Stimulated activated memory B cell treated with anti-CD40 and anti-IgM and Interleukin-4, amounts not matched to agents 10 μg/mL and 1 μg/mL and 100 μg/mL, for 72 hours (primary cell): Measurements from ENCODE around the gene NTNG1.

Source experiments
- ATAC-seq: fragments of 150-1000 bp; cut with Tn5 transposase; 2 replicates; pipeline ENCODE4 v1.10.0; 2021
- H3K27ac Mint-ChIP-seq: one replicate; pipeline ENCODE4 v1.8.0; 2022; ENCODE audit warnings: mild to moderate bottlenecking, mixed read lengths
- H3K27me3 Mint-ChIP-seq: one replicate; pipeline ENCODE4 v1.8.0; 2022; ENCODE audit warnings: mixed read lengths
- H3K36me3 Mint-ChIP-seq: one replicate; pipeline ENCODE4 v1.8.0; 2022; ENCODE audit warnings: mixed read lengths
- H3K4me1 Mint-ChIP-seq: one replicate; pipeline ENCODE4 v1.8.0; 2022; ENCODE audit warnings: mixed read lengths
- H3K4me3 Mint-ChIP-seq: one replicate; pipeline ENCODE4 v1.8.0; 2022; ENCODE audit warnings: mild to moderate bottlenecking, moderate library complexity, mixed read lengths
- H3K9me3 Mint-ChIP-seq: one replicate; pipeline ENCODE4 v1.8.0; 2022; ENCODE audit warnings: mixed read lengths

NTNG1 gene

GRCh38 chr1:107293901-107294613, 153.2 kb downstream of the NTNG1 start:
- no peaks in the 10 kb centered on the region for H3K27me3 Mint-ChIP-seq
- H3K4me1 Mint-ChIP-seq = no peaks in the 10 kb centered on the region
- H3K9me3 Mint-ChIP-seq = no peaks in the 10 kb centered on the region
- H3K27ac Mint-ChIP-seq = no peak overlapping the region
- H3K4me3 Mint-ChIP-seq = no peak overlapping the region
- H3K36me3 Mint-ChIP-seq = no peaks in the 10 kb centered on the region
- no peak for ATAC-seq

- Mint-ChIP-seq H3K27me3 (no peaks in the 10 kb centered on the region), H3K9me3 (no peaks in the 10 kb centered on the region), H3K27ac (no peak overlapping the region), H3K4me1 (no peaks in the 10 kb centered on the region), H3K4me3 (no peak overlapping the region), H3K36me3 (no peaks in the 10 kb centered on the region)
- ATAC-seq = no peak
Observed at GRCh38 chr1:107294686-107295085, 153.8 kb downstream of the NTNG1 start.

GRCh38 chr1:107297681-107298080, 156.8 kb downstream of the NTNG1 start:
- Mint-ChIP-seq H3K36me3 (no peaks in the 10 kb centered on the region), H3K9me3 (no peaks in the 10 kb centered on the region), H3K4me3 (no peak overlapping the region), H3K4me1 (no peaks in the 10 kb centered on the region), H3K27ac (no peak overlapping the region), H3K27me3 (no peaks in the 10 kb centered on the region)
- ATAC-seq = no peak

GRCh38 chr1:107298526-107298925, 157.7 kb downstream of the NTNG1 start:
- no peak for ATAC-seq
- no peak overlapping the region for H3K4me3 Mint-ChIP-seq
- no peak overlapping the region for H3K27ac Mint-ChIP-seq
- no peaks in the 10 kb centered on the region for H3K36me3 Mint-ChIP-seq
- no peaks in the 10 kb centered on the region for H3K27me3 Mint-ChIP-seq
- no peaks in the 10 kb centered on the region for H3K9me3 Mint-ChIP-seq
- H3K4me1 Mint-ChIP-seq = no peaks in the 10 kb centered on the region

GRCh38 chr1:107299521-107299920, 158.7 kb downstream of the NTNG1 start:
- H3K4me1 Mint-ChIP-seq = no peaks in the 10 kb centered on the region
- no peak for ATAC-seq
- H3K27ac Mint-ChIP-seq = no peak overlapping the region
- no peaks in the 10 kb centered on the region for H3K9me3 Mint-ChIP-seq
- H3K27me3 Mint-ChIP-seq = no peaks in the 10 kb centered on the region
- no peaks in the 10 kb centered on the region for H3K36me3 Mint-ChIP-seq
- H3K4me3 Mint-ChIP-seq = no peak overlapping the region

- no peaks in the 10 kb centered on the region for H3K9me3 Mint-ChIP-seq
- H3K36me3 Mint-ChIP-seq = peaks cover 4% of the 10 kb centered on the region
- H3K27ac Mint-ChIP-seq = no peak overlapping the region
- no peak overlapping the region for H3K4me3 Mint-ChIP-seq
- H3K27me3 Mint-ChIP-seq = no peaks in the 10 kb centered on the region
- H3K4me1 Mint-ChIP-seq = peaks cover 8% of the 10 kb centered on the region
- no peak for ATAC-seq
Observed at GRCh38 chr1:107309962-107310361, 169.1 kb downstream of the NTNG1 start.

GRCh38 chr1:107315652-107316051, 174.8 kb downstream of the NTNG1 start:
- H3K4me3 Mint-ChIP-seq = no peak overlapping the region
- no peak for ATAC-seq
- H3K9me3 Mint-ChIP-seq = no peaks in the 10 kb centered on the region
- H3K36me3 Mint-ChIP-seq = no peaks in the 10 kb centered on the region
- peaks cover 5% of the 10 kb centered on the region for H3K4me1 Mint-ChIP-seq
- H3K27me3 Mint-ChIP-seq = no peaks in the 10 kb centered on the region
- no peak overlapping the region for H3K27ac Mint-ChIP-seq

GRCh38 chr1:107318932-107319331, 178.1 kb downstream of the NTNG1 start:
- Mint-ChIP-seq H3K4me1 (peaks cover 13% of the 10 kb centered on the region), H3K9me3 (no peaks in the 10 kb centered on the region), H3K4me3 (no peak overlapping the region), H3K36me3 (no peaks in the 10 kb centered on the region), H3K27me3 (no peaks in the 10 kb centered on the region), H3K27ac (no peak overlapping the region)
- ATAC-seq = no peak

GRCh38 chr1:107323784-107324183, 182.9 kb downstream of the NTNG1 start:
- no peak overlapping the region for H3K4me3 Mint-ChIP-seq

GRCh38 chr1:107326824-107327445, 186.1 kb downstream of the NTNG1 start:
- Mint-ChIP-seq H3K36me3 (no peaks in the 10 kb centered on the region), H3K4me3 (no peak overlapping the region), H3K4me1 (peaks cover 13% of the 10 kb centered on the region), H3K27ac (no peak overlapping the region), H3K9me3 (no peaks in the 10 kb centered on the region), H3K27me3 (no peaks in the 10 kb centered on the region)
- ATAC-seq = no peak

More at GRCh38 chr1:107323784-107324183, 182.9 kb downstream of the NTNG1 start:
- Mint-ChIP-seq H3K36me3 (no peaks in the 10 kb centered on the region), H3K27ac (no peak overlapping the region), H3K27me3 (no peaks in the 10 kb centered on the region), H3K9me3 (no peaks in the 10 kb centered on the region), H3K4me1 (peaks cover 20% of the 10 kb centered on the region)
- no peak for ATAC-seq

- Mint-ChIP-seq H3K36me3 (no peaks in the 10 kb centered on the region), H3K4me1 (peaks cover 13% of the 10 kb centered on the region), H3K27ac (no peak overlapping the region), H3K4me3 (no peak overlapping the region), H3K9me3 (no peaks in the 10 kb centered on the region), H3K27me3 (no peaks in the 10 kb centered on the region)
- ATAC-seq = no peak
Observed at GRCh38 chr1:107327446-107327845, 186.6 kb downstream of the NTNG1 start.

GRCh38 chr1:107328087-107328486, 187.2 kb downstream of the NTNG1 start:
- no peak for ATAC-seq

GRCh38 chr1:107339775-107340174, 198.9 kb downstream of the NTNG1 start:
- Mint-ChIP-seq H3K4me3 (no peak overlapping the region), H3K27ac (no peak overlapping the region), H3K27me3 (no peaks in the 10 kb centered on the region), H3K36me3 (no peaks in the 10 kb centered on the region), H3K9me3 (no peaks in the 10 kb centered on the region), H3K4me1 (no peaks in the 10 kb centered on the region)
- ATAC-seq = no peak

More at GRCh38 chr1:107328087-107328486, 187.2 kb downstream of the NTNG1 start:
- Mint-ChIP-seq H3K4me1 (peaks cover 7% of the 10 kb centered on the region), H3K4me3 (no peak overlapping the region), H3K27me3 (no peaks in the 10 kb centered on the region), H3K36me3 (no peaks in the 10 kb centered on the region), H3K9me3 (no peaks in the 10 kb centered on the region), H3K27ac (no peak overlapping the region)

GRCh38 chr1:107342316-107342715, 201.5 kb downstream of the NTNG1 start:
- no peak for ATAC-seq
- no peaks in the 10 kb centered on the region for H3K27me3 Mint-ChIP-seq
- no peaks in the 10 kb centered on the region for H3K4me1 Mint-ChIP-seq
- H3K27ac Mint-ChIP-seq = no peak overlapping the region
- no peak overlapping the region for H3K4me3 Mint-ChIP-seq
- no peaks in the 10 kb centered on the region for H3K36me3 Mint-ChIP-seq
- H3K9me3 Mint-ChIP-seq = no peaks in the 10 kb centered on the region

GRCh38 chr1:107342768-107343167, 201.9 kb downstream of the NTNG1 start:
- Mint-ChIP-seq H3K4me1 (no peaks in the 10 kb centered on the region), H3K27ac (no peak overlapping the region), H3K27me3 (no peaks in the 10 kb centered on the region), H3K4me3 (no peak overlapping the region), H3K9me3 (no peaks in the 10 kb centered on the region), H3K36me3 (no peaks in the 10 kb centered on the region)
- ATAC-seq = no peak

GRCh38 chr1:107343601-107344000, 202.8 kb downstream of the NTNG1 start:
- Mint-ChIP-seq H3K27me3 (no peaks in the 10 kb centered on the region), H3K9me3 (no peaks in the 10 kb centered on the region), H3K4me3 (no peak overlapping the region), H3K36me3 (no peaks in the 10 kb centered on the region), H3K27ac (no peak overlapping the region), H3K4me1 (no peaks in the 10 kb centered on the region)
- ATAC-seq = no peak
